Measurements from ENCODE around the gene SH3PXD2A.

Gene SH3PXD2A

DNA sequence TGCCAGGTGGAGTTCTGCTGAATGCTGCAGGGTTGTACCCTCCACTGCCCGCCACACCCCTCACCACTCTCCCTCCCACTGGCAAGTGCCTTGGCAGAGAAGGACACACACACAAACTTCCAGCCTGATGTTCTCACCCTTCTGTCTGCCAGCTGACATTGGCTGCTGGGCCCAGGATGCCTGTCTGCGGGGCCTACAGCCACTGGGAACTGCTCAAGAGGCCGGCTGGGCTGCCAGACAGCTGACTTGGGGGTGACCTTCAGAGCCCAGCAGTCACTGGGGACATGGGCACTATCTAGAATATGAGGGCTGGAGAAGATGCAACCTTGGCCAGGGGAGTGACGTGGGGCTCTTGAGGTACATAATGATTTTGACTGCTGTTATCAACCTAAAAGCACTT is 157.1 kb downstream of the SH3PXD2A start:
- no peak for DNase-seq

DNA sequence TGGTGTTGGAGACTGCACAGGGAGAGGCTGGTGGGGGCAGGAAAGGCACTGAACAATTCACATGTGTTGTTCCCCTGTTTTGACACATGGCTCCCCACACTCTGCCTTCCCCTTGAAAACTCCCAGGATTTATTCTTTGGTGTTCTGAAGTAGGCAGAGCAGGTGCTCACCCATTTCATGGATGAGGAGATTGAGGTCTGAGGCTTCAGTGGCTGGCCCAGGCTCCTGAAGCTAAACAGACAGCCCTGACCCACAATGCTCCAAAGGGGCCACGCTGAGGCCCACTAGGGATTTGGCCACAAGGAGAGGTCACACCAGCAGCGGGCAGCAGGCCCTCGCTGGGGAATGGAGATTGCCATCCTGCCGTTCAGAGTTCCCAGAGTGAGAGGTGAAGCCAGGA is 157.6 kb downstream of the SH3PXD2A start:
- DNase-seq: no peak

GRCh38 chr10:103696411-103697145 is 158.8 kb downstream of the SH3PXD2A start:
- DNase-seq: peak; percentile 70

GRCh38 chr10:103696094-103696410 is 159.3 kb downstream of the SH3PXD2A start:
- DNase-seq: no peak

- DNase-seq: no peak
Measured at GRCh38 chr10:103695584-103696005, 159.8 kb downstream of the SH3PXD2A start.

- DNase-seq: no peak
Measured at GRCh38 chr10:103693812-103694205, 161.6 kb downstream of the SH3PXD2A start.

GRCh38 chr10:103692952-103693811 is 162.2 kb downstream of the SH3PXD2A start:
- DNase-seq: peak; percentile 42

GRCh38 chr10:103692436-103692951 is 162.9 kb downstream of the SH3PXD2A start:
- peak; percentile 28 for DNase-seq

GRCh38 chr10:103691723-103692435 is 163.5 kb downstream of the SH3PXD2A start:
- no peak for DNase-seq

DNA sequence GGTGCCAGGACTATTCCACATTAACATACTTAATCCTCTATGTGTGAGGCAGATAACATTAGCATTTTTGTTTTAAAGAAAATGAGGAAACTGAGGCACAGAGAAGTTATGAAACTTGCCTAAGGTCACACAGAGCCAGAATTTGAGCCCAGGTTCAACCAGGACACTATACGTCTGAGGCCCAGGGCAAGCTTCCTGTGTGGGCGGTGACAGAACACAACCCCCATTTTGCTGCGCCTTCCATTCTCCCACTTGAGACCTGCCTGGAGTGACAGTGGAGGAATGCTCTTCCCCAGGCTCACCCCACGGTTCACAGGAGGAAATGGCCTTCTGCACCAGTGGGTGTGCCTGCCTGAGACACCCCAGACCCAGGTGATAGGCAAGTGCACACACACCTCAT is 164.1 kb downstream of the SH3PXD2A start:
- no peak for DNase-seq

DNA sequence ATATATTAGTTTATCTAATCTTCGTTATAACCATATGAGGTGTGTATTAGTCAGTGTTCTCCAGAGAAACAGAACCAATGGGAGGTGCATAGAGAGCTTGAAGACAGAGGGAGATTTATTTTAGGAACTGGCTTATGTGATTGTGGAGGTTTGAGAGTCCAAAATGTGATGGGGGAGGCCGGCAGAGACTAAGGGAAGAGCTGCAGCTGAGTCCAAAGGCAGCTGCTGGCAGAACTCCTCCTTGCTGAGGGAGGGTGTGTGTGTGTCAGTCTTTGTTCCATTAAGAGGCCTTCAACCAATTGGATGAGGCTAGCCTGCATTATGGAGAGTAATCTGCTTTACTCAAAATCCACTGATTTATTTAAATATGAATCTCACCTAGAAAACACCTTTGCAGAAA is 165.1 kb downstream of the SH3PXD2A start:
- no peak for DNase-seq

DNA sequence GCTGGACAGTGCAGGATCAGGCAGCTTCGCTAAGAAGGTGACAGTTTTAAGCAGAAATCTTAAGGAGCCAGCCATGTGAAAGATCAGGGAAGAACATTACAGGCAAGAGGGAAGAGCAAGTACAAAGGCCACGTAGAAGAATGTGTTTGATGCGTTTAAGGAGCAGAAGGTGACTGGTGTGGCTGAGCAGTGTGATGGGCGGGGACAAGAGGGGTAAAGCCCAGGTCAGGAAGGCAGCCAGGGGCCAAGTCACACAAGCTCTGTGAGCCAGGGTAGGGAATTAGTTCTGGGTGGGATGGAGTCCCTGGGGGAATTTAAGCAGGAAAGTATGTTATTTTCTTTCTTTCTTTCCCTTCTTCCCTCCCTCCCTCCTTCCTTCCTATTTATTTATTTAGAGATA is 166.9 kb downstream of the SH3PXD2A start:
- DNase-seq: no peak

GRCh38 chr10:103687718-103688117 is 167.7 kb downstream of the SH3PXD2A start:
- DNase-seq: no peak

GRCh38 chr10:103687172-103687571 is 168.2 kb downstream of the SH3PXD2A start:
- DNase-seq: no peak

- DNase-seq: peak; percentile 80
Measured at GRCh38 chr10:103685880-103686669, 169.3 kb downstream of the SH3PXD2A start.

GRCh38 chr10:103683851-103684250 is 171.5 kb downstream of the SH3PXD2A start:
- DNase-seq: no peak

DNA sequence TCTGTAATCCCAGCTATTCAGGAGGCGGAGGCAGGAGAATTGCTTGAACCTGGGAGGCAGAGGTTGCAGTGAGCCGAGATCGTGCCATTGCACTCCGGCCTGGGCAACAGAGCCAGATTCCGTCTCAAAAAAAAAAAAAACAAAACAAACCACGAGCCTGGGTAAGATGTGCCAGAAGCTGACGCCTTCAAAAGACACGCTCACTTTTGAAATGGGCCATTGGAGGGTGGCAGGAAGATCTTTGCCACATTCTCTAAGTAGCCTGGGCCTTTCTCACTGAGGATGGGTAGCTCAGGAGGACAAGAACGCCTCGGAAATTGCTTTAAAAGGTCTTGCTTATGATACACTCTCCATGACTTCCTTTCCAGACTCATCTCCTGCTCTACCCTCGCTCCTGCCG is 172.7 kb downstream of the SH3PXD2A start:
- DNase-seq: no peak

GRCh38 chr10:103681617-103682399 is 173.6 kb downstream of the SH3PXD2A start:
- no peak for DNase-seq

- no peak for DNase-seq
Measured at GRCh38 chr10:103680869-103681236, 174.5 kb downstream of the SH3PXD2A start.

- DNase-seq: no peak
Measured at GRCh38 chr10:103679096-103679790, 176.1 kb downstream of the SH3PXD2A start.

DNA sequence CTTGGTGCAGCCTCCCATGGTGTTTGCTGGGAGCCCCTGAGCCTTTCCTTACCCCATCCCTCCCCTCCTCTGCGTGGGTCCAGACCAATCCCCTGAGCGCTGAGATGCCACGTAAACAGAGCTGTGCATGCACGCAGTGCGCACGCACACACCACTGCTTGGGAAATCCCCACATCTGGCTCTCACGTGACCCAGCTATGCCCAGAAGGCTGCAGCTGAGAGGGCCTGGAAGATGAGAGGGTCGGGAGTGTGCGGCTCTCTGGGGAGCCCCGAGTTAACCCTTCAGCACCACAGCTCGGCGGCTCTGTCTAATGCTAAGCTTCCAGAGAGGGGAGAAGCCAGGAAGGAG is 177.2 kb downstream of the SH3PXD2A start:
- DNase-seq: peak; percentile 94

Measured in CD4-positive, alpha-beta T cell treated with Interleukin-17A for 1 hour (primary cell).